A673 (cell line): ENCODE data around the gene CDCA4. TPM values are rescaled to one million over a fixed set of nuclear protein-coding genes. Genes with fewer than 3 reads are reported as not detected.
A peak's percentile ranks its signal among the peaks of the same experiment; 100 is the strongest.

Source experiments
- BruUV-seq: library from RNA; stranded (reverse); fragments of 400-500 nt; replicated peaks from 2 replicates; lab custom pipeline; 2021; lab: Mats Ljungman, UMichigan
- CTCF ChIA-PET: fragments of 300-600 bp; sonication (Branson Sonifier 250); formaldehyde crosslinking; loops from one replicate; lab custom pipeline; 2022; ENCODE audit warnings: antibody characterized with exemption; lab: Charles Lee
- POLR2A ChIA-PET: fragments of 300-600 bp; sonication (Branson Sonifier 250); formaldehyde crosslinking; loops from one replicate; lab custom pipeline; 2022; ENCODE audit warnings: antibody characterized with exemption; ENCODE audit not compliant: low non-redundant PET; lab: Charles Lee
- DNase-seq: peaks from one replicate; pipeline ENCODE4 v3.0.0-alpha.2; 2015; ENCODE audit warnings: low spot score
- H3K27ac ChIP-seq: fragments of 200-600 bp; sonication (generic); 2 replicates; pipeline ENCODE4 v1.5.1; 2016; ENCODE audit warnings: mixed run types, low read depth, mild to moderate bottlenecking, mixed read lengths, antibody characterized with exemption, low read length; ENCODE audit not compliant: poor library complexity, severe bottlenecking
- H3K27me3 ChIP-seq: fragments of 200-600 bp; sonication (generic); replicated peaks from 2 replicates; pipeline ENCODE4 v1.6.1; 2017; ENCODE audit warnings: mixed run types, low read depth, mild to moderate bottlenecking, mixed read lengths, antibody characterized with exemption, low read length; ENCODE audit not compliant: insufficient read depth, poor library complexity
- H3K36me3 ChIP-seq: fragments of 200-600 bp; sonication (generic); 2 replicates; pipeline ENCODE4 v1.6.1; 2016; ENCODE audit warnings: mixed run types, mild to moderate bottlenecking, mixed read lengths, antibody characterized with exemption, low read length; ENCODE audit not compliant: insufficient read depth, poor library complexity, severe bottlenecking
- H3K4me1 ChIP-seq: fragments of 200-600 bp; sonication (generic); 2 replicates; pipeline ENCODE4 v1.6.1; 2017; ENCODE audit warnings: mixed run types, mild to moderate bottlenecking, mixed read lengths, antibody characterized with exemption, low read length; ENCODE audit not compliant: insufficient read depth, poor library complexity, severe bottlenecking
- H3K4me3 ChIP-seq: fragments of 200-600 bp; sonication (generic); 2 replicates; pipeline ENCODE4 v1.5.1; 2016; ENCODE audit warnings: low read depth, mixed run types, mild to moderate bottlenecking, mixed read lengths, low read length; ENCODE audit not compliant: poor library complexity, severe bottlenecking
- H3K9me3 ChIP-seq: fragments of 200-600 bp; sonication (generic); 2 replicates; pipeline ENCODE4 v1.6.1; 2016; ENCODE audit warnings: mixed run types, low read depth, mild to moderate bottlenecking, mixed read lengths, antibody characterized with exemption, low read length; ENCODE audit not compliant: poor library complexity, severe bottlenecking
- CTCF ChIP-seq: fragments of 300-800, 200-600 bp; sonication (generic); conservative IDR thresholded peaks from 2 replicates; pipeline ENCODE4 v1.5.1; 2017; ENCODE audit warnings: low read depth, mild to moderate bottlenecking, antibody characterized with exemption, low read length, moderate library complexity, mixed read lengths
- EZH2 ChIP-seq: fragments of 200-600 bp; sonication (generic); IDR thresholded peaks from 2 replicates; pipeline ENCODE4 v1.6.1; 2017; ENCODE audit warnings: borderline replicate concordance, low read depth, mild to moderate bottlenecking, mixed read lengths, antibody characterized with exemption, low read length; ENCODE audit not compliant: poor library complexity, severe bottlenecking
- intact Hi-C: fragments of 100-400 bp; cut with micrococcal nuclease; formaldehyde crosslinking; loops from one replicate; pipeline ENCODE4 v1.10.0; 2022; ENCODE audit not compliant: unreplicated experiment
- total RNA-seq: library from RNA; stranded (reverse); gene quantifications from 2 replicates; pipeline ENCODE4 v1.2.3, GENCODE V29; 2021

CDCA4 gene
- total RNA-seq, 1 experiment from 2014 or later, result 49.7 TPM

GRCh38 chr14:105046891-105047282 lies 26.0 kb upstream of the CDCA4 start:
- intact Hi-C loops, result loop anchor here (5.0 kb wide), 1 partner anchor 280 kb away; no protein-coding TSS in a partner anchor
- H3K27ac ChIP-seq, result no peak overlapping the region
- POLR2A ChIA-PET, result interaction anchor here (0.6 kb wide), 1 partner anchor 1210 kb away, joined by 5 read pairs; no protein-coding TSS in a partner anchor

GRCh38 chr14:105045710-105046326 lies 24.9 kb upstream of the CDCA4 start:
- Histone ChIP-seq H3K36me3 (no peaks in the 10 kb centered on the region), H3K4me3 (no peak overlapping the region), H3K4me1 (no peaks in the 10 kb centered on the region), H3K9me3 (no peaks in the 10 kb centered on the region), H3K27me3 (no peaks in the 10 kb centered on the region), H3K27ac (no peak overlapping the region)
- TF ChIP-seq EZH2 (no peak), CTCF (peak; percentile 99)
- BruUV-seq, result no TSS peak
- intact Hi-C loops, result loop anchor here (1.0 to 5.0 kb wide), 3 partner anchors 70 to 279 kb away; no protein-coding TSS in a partner anchor
- DNase-seq, result peak; percentile 90
- ChIA-PET CTCF (interaction anchor here (0.6 to 2.5 kb wide), 10 partner anchors 9 to 341 kb away, joined by 3 to 14 read pairs (median 4); partner anchors contain the start of genes CDCA4 and CLBA1), POLR2A (interaction anchor here (0.6 kb wide), 1 partner anchor 112 kb away, joined by 3 read pairs; no protein-coding TSS in a partner anchor)

More at GRCh38 chr14:105046891-105047282, 26.0 kb upstream of the CDCA4 start:
- Histone ChIP-seq H3K9me3 (no peaks in the 10 kb centered on the region), H3K36me3 (no peaks in the 10 kb centered on the region), H3K4me1 (no peaks in the 10 kb centered on the region), H3K4me3 (no peak overlapping the region), H3K27me3 (no peaks in the 10 kb centered on the region)
- no peak for DNase-seq
- BruUV-seq, result no TSS peak
- CTCF ChIA-PET, result interaction anchor here (0.7 to 2.5 kb wide), 2 partner anchors 71 to 1636 kb away, joined by 5 to 13 read pairs; no protein-coding TSS in a partner anchor
- TF ChIP-seq CTCF, result no peak
- TF ChIP-seq EZH2, result no peak

GRCh38 chr14:105043641-105044040 lies 22.8 kb upstream of the CDCA4 start:
- POLR2A ChIA-PET, result no interaction called here
- intact Hi-C loops, result loop anchor here (2.0 kb wide), 1 partner anchor 147 kb away; no protein-coding TSS in a partner anchor
- no TSS peak for BruUV-seq
- no peak for TF ChIP-seq CTCF
- no peak for TF ChIP-seq EZH2
- Histone ChIP-seq H3K4me1 (no peaks in the 10 kb centered on the region), H3K36me3 (no peaks in the 10 kb centered on the region), H3K27ac (no peak overlapping the region), H3K9me3 (no peaks in the 10 kb centered on the region), H3K4me3 (no peak overlapping the region), H3K27me3 (no peaks in the 10 kb centered on the region)
- CTCF ChIA-PET, result interaction anchor here (0.5 kb wide), 1 partner anchor 30 kb away, joined by 4 read pairs; no protein-coding TSS in a partner anchor
- no peak for DNase-seq
